Measurements from ENCODE around the gene IFNA17.

GRCh38 chr9:21255538-21256212, 27.7 kb upstream of the IFNA17 start:
- no peak for TF ChIP-seq CTCF (conservative IDR thresholded peaks at IDR 0.05; ENCODE audit: low read depth, low read length)
- no peak for TF ChIP-seq EZH2 (IDR thresholded peaks at IDR 0.05; ENCODE audit: low read length, unreplicated experiment)
- no peak for TF ChIP-seq EZH2phosphoT487 (IDR thresholded peaks at IDR 0.05; ENCODE audit: borderline replicate concordance, low read length)

All from PC-3 (cell line).